Measurements from ENCODE around the gene SIX2.

Gene SIX2

GRCh38 chr2:45001869-45002385 lies 7.3 kb downstream of the SIX2 start:
- DNase-seq (ENCODE audit: low spot score): no peak

GRCh38 chr2:45000921-45001868 lies 8.1 kb downstream of the SIX2 start:
- DNase-seq (ENCODE audit: low spot score): peak; percentile 46

GRCh38 chr2:45000341-45000901 lies 8.8 kb downstream of the SIX2 start:
- no peak for DNase-seq (ENCODE audit: low spot score)

- DNase-seq (ENCODE audit: low spot score): no peak
These were observed 9.7 kb downstream of the SIX2 start for GRCh38 chr2:44999540-44999939.

- no peak for DNase-seq (ENCODE audit: low spot score)
These were observed 11.3 kb downstream of the SIX2 start for GRCh38 chr2:44997963-44998362.

GRCh38 chr2:44996356-44996755 lies 12.9 kb downstream of the SIX2 start:
- no peak for DNase-seq (ENCODE audit: low spot score)

GRCh38 chr2:44994377-44994776 lies 14.9 kb downstream of the SIX2 start:
- no peak for DNase-seq (ENCODE audit: low spot score)

- no peak for DNase-seq (ENCODE audit: low spot score)
These were observed 20.1 kb downstream of the SIX2 start for GRCh38 chr2:44989176-44989575.

GRCh38 chr2:44983836-44984604 lies 25.2 kb downstream of the SIX2 start:
- no peak for DNase-seq (ENCODE audit: low spot score)

GRCh38 chr2:44981714-44982108 lies 27.5 kb downstream of the SIX2 start:
- DNase-seq (ENCODE audit: low spot score): peak; percentile 88

- no peak for DNase-seq (ENCODE audit: low spot score)
These were observed 28.2 kb downstream of the SIX2 start for GRCh38 chr2:44980751-44981713.

- no peak for DNase-seq (ENCODE audit: low spot score)
These were observed 29.7 kb downstream of the SIX2 start for GRCh38 chr2:44979581-44979980.

GRCh38 chr2:44975571-44976450 lies 33.4 kb downstream of the SIX2 start:
- no peak for DNase-seq (ENCODE audit: low spot score)

- DNase-seq (ENCODE audit: low spot score): peak; percentile 62
These were observed 35.1 kb downstream of the SIX2 start for GRCh38 chr2:44974064-44974715.

GRCh38 chr2:44972771-44973535 lies 36.3 kb downstream of the SIX2 start:
- DNase-seq (ENCODE audit: low spot score): no peak

- peak; percentile 81 for DNase-seq (ENCODE audit: low spot score)
These were observed 38.3 kb downstream of the SIX2 start for GRCh38 chr2:44970846-44971450.

GRCh38 chr2:44969936-44970335 lies 39.3 kb downstream of the SIX2 start:
- DNase-seq (ENCODE audit: low spot score): no peak

GRCh38 chr2:44967727-44968432 lies 41.4 kb downstream of the SIX2 start:
- no peak for DNase-seq (ENCODE audit: low spot score)
